Memory B cell (primary cell): Measurements from ENCODE around the gene RIOK3.
A peak's percentile ranks its signal among the peaks of the same experiment; 100 is the strongest.
"Not testable (repeated sequence)": the region's sequence is repeated elsewhere in the genome, so short reads cannot be mapped to it uniquely, and the experiment has no call there.

Experiments
- ATAC-seq: fragments of 150-1000 bp; cut with Tn5 transposase; 2 replicates; pipeline ENCODE4 v1.10.0; 2021; ENCODE audit warnings: low read depth, mild to moderate bottlenecking, moderate library complexity
- DNase-seq, 2 donors: peaks; one replicate each; pipeline ENCODE4 v3.0.0; 2022; ENCODE audit warnings: low spot score in 2 of 2
- H3K27ac Mint-ChIP-seq: one replicate; pipeline ENCODE4 v1.8.0; 2022; ENCODE audit warnings: mild to moderate bottlenecking, moderate library complexity, mixed read lengths
- H3K27me3 Mint-ChIP-seq: one replicate; pipeline ENCODE4 v1.8.0; 2022; ENCODE audit warnings: mixed read lengths
- H3K36me3 Mint-ChIP-seq: one replicate; pipeline ENCODE4 v1.8.0; 2022; ENCODE audit warnings: mild to moderate bottlenecking, mixed read lengths
- H3K4me1 Mint-ChIP-seq: one replicate; pipeline ENCODE4 v1.8.0; 2022; ENCODE audit warnings: mixed read lengths
- H3K4me3 Mint-ChIP-seq: one replicate; pipeline ENCODE4 v1.8.0; 2022; ENCODE audit warnings: mild to moderate bottlenecking, moderate library complexity, mixed read lengths
- H3K9me3 Mint-ChIP-seq: one replicate; pipeline ENCODE4 v1.8.0; 2022; ENCODE audit warnings: mixed read lengths

The RIOK3 gene

DNA sequence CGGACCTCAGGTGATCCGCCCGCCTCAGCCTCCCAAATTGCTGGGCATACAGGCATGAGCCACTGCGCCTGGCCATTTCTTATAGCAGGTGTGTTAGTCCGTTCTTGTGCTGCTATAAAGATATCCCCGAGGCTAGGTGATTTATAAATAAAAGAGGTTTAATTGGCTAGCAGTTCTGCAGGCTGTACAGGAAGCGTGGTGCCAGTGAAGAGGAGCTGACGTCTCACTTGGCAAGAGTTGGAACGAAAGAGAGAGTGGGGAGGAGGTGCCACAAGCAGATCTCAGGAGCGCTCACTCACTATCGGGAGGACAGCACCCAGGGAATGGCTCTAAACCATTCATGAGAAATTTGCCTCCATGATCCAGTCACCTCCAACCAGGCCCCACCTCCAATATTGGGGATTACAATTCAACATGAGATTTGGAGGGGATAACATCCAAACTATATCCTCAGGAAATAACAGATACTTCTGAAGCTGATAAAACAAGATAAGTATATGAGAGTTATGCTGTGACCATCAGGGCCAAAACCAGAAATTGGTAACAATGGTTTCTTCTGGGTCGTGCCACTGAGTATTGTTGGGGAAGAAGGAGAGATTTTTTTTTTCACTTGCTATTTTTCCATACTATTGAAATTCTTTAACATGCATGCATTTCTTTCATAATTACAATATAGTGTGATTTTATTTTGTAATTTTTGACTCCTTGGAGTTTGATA lies 42.8 kb downstream of the RIOK3 start:
- Mint-ChIP-seq H3K27ac (peak overlapping the region; percentile 14), H3K4me1 (peaks cover 28% of the 10 kb centered on the region), H3K27me3 (no peaks in the 10 kb centered on the region), H3K9me3 (no peaks in the 10 kb centered on the region), H3K36me3 (peaks cover 2% of the 10 kb centered on the region), H3K4me3 (peak overlapping the region; percentile 59)
- ATAC-seq (no peak), DNase-seq (no peak)

DNA sequence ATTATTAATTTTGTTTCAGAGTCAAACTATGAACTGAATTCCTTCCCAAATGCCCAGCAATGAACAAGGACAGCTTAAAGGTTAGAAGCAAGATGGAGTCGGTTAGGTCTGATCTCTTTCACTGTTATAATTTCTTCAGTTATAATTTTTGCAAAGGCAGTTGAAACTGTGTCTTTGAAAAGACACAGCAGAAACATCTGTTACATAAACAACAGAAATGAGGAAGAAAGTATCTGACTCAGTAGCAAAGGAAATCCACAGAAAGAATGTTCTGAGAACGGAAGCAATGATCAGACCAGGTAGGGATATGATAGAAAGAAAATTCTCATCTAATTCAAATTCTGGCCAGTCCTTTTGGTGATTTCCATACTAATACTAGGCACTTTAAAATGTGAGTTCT lies 45.0 kb downstream of the RIOK3 start:
- Mint-ChIP-seq H3K4me1 (peaks cover 33% of the 10 kb centered on the region), H3K4me3 (no peak overlapping the region), H3K27ac (peak overlapping the region; percentile 85), H3K27me3 (no peaks in the 10 kb centered on the region), H3K36me3 (peaks cover 2% of the 10 kb centered on the region), H3K9me3 (no peaks in the 10 kb centered on the region)
- DNase-seq, result no peak
- ATAC-seq, result no peak

DNA sequence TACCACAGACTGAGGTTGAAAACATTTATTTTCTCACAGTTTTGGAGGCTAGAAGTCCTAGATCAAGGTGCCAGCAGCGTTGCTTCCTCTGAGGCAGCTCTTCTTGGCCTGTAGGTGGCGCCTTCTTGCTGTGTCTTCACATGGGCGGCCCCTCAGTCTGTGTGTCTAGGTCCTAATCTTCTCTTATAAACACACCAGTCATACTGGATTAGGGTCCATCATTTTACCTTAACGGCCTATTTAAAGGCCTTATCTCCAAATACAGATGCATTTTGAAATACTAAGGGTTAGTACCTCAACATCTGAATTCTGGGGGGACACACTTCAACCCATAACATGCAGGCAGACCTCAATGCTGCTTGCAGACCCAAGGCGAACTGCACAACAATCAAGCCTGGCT lies 45.8 kb downstream of the RIOK3 start:
- DNase-seq (peak; percentile 47 to 54), ATAC-seq (peak; percentile 26)
- Mint-ChIP-seq H3K27me3 (no peaks in the 10 kb centered on the region), H3K36me3 (no peaks in the 10 kb centered on the region), H3K27ac (no peak overlapping the region), H3K4me3 (peak overlapping the region; percentile 50), H3K9me3 (no peaks in the 10 kb centered on the region), H3K4me1 (peaks cover 32% of the 10 kb centered on the region)

DNA sequence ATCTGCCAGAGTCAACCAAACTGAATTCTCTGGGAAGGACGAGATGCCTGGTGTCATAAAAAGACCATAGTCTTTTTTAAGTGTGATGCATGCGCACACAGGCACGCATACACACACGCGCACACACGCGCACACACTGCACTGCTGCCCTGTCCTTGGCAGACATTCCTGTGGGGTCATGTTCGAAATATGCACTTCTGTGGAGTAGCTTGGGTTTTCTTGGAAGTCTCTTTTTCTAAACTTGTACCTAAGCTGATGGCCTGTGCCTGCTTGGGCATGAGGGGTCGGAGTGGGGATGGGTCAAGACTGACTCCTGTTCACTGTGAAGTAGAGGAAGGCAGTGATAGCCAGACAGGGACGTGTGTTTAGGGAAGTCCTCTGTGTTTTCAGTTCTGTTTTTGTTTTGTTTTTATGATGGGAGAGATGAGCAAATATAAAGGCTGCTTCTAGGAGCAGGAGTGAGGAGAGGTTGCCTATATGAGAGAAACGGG lies 46.2 kb downstream of the RIOK3 start:
- ATAC-seq, result no peak
- Mint-ChIP-seq H3K36me3 (no peaks in the 10 kb centered on the region), H3K27me3 (no peaks in the 10 kb centered on the region), H3K4me3 (peak overlapping the region; percentile 50), H3K27ac (peak overlapping the region; percentile 43), H3K4me1 (peaks cover 36% of the 10 kb centered on the region), H3K9me3 (no peaks in the 10 kb centered on the region)
- no peak for DNase-seq

DNA sequence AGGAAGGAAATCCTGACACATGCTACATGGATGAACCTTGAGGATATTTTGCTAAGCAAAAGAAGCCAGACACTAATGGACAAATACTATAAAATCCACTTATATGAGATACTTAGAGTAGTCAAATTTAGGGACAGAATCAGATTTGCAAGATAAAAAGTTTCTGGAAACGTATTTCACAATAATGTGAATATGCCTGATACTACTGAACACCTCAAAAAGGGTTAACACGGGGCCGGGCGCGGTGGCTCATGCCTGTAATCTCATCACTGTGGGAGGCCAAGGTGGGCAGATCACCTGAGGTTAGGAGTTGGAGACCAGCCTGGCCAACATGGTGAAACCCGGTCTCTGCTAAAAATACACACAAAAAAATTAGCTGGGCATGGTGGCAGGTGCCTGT lies 48.5 kb downstream of the RIOK3 start:
- DNase-seq (no peak), ATAC-seq (no peak)
- H3K4me1 Mint-ChIP-seq, result peaks cover 39% of the 10 kb centered on the region

DNA sequence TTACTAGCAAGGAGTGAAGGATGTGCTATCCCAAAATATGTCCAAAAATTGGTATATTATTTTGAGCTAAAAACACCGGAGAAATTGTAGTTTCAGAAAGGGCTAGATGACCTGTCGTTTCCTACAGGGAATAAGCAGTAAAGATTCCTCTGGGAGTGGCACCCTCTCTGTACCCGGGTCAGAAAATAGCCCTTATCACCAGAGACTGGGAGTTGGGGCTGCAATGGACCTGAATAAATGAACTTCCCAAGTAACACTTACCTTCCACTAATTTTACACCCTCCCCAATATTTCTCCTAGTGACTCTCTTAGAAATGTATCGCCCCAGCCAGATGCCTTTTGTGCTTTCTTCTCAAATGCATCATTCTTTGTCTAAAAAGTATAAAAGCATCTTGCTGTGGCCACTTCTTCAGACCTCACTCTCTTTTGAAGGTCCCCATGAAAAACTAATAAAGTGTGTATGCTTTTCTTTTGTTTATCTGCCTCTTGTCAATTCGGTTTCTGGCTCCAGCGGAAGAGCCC lies 49.5 kb downstream of the RIOK3 start:
- H3K36me3 Mint-ChIP-seq, result peaks cover 6% of the 10 kb centered on the region
- H3K27ac Mint-ChIP-seq, result peak overlapping the region; percentile 89
- no peaks in the 10 kb centered on the region for H3K27me3 Mint-ChIP-seq
- ATAC-seq (no peak), DNase-seq (no peak)
- H3K9me3 Mint-ChIP-seq, result no peaks in the 10 kb centered on the region
- H3K4me3 Mint-ChIP-seq, result peak overlapping the region; percentile 94
- H3K4me1 Mint-ChIP-seq, result peaks cover 40% of the 10 kb centered on the region

More for the DNA sequence above, 48.5 kb downstream of the RIOK3 start:
- no peak overlapping the region for H3K27ac Mint-ChIP-seq
- H3K9me3 Mint-ChIP-seq, result no peaks in the 10 kb centered on the region
- no peaks in the 10 kb centered on the region for H3K27me3 Mint-ChIP-seq
- H3K36me3 Mint-ChIP-seq, result peaks cover 3% of the 10 kb centered on the region
- no peak overlapping the region for H3K4me3 Mint-ChIP-seq

DNA sequence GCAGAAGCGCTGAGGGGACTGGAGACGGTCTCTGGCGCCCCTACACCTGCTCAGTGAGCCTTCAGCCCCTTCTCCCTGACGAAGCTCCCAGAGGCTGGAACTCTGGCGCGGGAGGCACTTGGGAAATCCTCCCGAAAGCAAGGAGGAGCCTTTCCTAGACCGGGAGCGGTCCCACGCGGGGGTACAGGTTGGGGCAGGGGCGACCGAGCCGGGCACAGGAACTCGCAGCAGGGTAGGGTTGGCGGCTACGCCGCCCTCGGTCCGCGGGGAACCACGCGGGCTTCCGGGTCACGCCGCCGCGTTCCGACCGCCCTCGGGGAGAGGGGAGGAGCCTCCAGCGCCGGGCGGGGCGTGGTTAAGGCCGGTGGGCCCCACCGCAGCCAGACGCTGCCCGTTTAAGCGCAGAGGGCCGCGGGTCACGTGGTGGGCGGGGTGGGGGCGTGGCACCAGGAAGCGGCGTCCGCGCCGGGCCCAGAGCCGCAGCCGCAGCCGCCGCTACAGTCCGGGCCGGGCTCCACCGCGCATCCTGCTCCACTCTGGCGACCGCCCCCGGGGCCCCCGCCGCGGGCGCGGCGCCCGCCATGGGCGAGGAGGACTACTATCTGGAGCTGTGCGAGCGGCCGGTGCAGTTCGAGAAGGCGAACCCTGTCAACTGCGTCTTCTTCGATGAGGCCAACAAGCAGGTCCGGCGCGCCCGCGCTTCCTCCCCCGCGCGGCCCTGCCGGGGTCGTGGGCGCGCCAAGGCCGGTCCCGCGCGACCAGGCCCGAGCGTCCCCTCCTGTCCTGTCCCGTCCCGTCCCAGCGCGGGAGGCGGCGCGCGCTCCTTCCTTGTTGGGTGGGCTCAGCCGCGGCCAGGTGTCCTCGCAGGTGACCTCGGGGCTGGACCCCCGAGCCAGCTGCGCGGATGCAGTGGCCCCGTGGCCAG lies 50.2 kb downstream of the RIOK3 start, which contains the start of gene RMC1:
TSS of gene RMC1 (plus strand) at position 474 of the 925 bp plus-strand sequence. CDS start at position 582, 108 bp downstream.
- Mint-ChIP-seq H3K27ac (peak within 1 kb of the TSS; percentile 94), H3K4me1 (peaks cover 37% of the 10 kb centered on the region), H3K4me3 (peak within 1 kb of the TSS; percentile 94), H3K27me3 (no peaks in the 10 kb centered on the region), H3K36me3 (peaks cover 6% of the 10 kb centered on the region), H3K9me3 (no peaks in the 10 kb centered on the region)
- DNase-seq (peak; percentile 98 to 99), ATAC-seq (peak; percentile 86)

DNA sequence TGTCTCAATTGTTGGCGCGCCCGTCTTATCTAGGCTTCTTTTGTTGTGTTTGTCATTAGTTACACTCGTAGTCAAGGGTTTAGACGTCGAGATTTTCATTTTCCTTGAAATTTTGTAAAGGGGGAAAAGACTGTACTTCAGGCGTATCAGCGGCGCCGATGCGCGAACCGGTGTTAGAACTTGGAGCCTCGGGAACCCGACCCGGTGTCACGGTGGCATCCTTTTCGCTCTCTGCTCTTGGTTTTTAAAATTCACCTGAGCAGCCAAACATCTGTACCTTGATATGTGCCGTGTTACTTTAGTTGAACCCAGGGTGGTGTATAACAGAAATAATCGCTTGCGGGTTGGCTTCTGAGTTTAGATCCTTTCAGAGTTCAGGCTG lies 50.9 kb downstream of the RIOK3 start:
- DNase-seq (no peak), ATAC-seq (no peak)
- no peaks in the 10 kb centered on the region for H3K9me3 Mint-ChIP-seq
- peak overlapping the region; percentile 94 for H3K27ac Mint-ChIP-seq
- peaks cover 34% of the 10 kb centered on the region for H3K4me1 Mint-ChIP-seq
- no peaks in the 10 kb centered on the region for H3K27me3 Mint-ChIP-seq
- peak overlapping the region; percentile 94 for H3K4me3 Mint-ChIP-seq
- H3K36me3 Mint-ChIP-seq, result peaks cover 6% of the 10 kb centered on the region

DNA sequence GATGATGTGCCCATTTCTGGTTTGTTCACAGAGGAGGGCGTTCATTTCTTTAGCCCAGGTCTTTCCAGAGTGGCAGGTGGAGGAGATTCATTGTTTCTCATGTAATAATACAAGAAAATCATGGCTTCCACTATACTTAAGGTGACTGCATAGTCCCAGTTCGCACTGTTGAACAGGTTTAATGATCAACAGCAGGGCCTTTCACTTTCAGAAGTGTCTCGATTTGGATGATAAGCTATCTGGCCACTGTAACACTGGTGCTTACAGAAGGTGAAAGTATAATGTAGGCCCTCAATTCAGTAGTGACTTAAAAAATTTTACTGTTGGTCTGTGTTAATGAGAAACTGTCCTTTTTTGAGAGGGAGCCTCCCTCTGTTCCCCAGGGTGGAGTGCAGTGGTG lies 51.6 kb downstream of the RIOK3 start:
- Mint-ChIP-seq H3K27ac (peak overlapping the region; percentile 94), H3K36me3 (peaks cover 6% of the 10 kb centered on the region), H3K27me3 (no peaks in the 10 kb centered on the region), H3K9me3 (no peaks in the 10 kb centered on the region), H3K4me1 (peaks cover 29% of the 10 kb centered on the region), H3K4me3 (peak overlapping the region; percentile 94)
- peak; percentile 23 for ATAC-seq
- DNase-seq, result no peak

DNA sequence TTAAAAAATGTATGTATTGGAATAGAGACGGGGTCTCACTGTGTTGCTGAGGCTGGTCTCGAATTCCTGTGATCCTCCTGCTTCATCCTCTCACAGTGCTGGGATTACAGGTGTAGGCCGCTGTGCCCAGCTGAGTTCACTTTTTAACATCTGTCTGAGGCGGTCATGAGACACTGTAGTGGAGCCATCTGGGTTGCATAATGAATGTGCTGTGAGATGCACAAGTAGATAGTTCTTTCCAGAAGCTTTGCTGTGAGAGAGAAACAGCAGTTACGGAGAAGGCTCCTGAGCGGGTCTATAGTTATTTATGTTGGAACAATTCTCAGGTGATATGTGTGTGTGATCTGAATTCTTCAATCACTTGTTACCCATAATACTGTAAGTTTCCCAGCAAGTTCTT lies 53.3 kb downstream of the RIOK3 start:
- no peaks in the 10 kb centered on the region for H3K9me3 Mint-ChIP-seq
- no peaks in the 10 kb centered on the region for H3K27me3 Mint-ChIP-seq
- no peak for ATAC-seq
- H3K4me1 Mint-ChIP-seq, result peaks cover 28% of the 10 kb centered on the region
- no peak overlapping the region for H3K4me3 Mint-ChIP-seq
- no peak for DNase-seq
- H3K36me3 Mint-ChIP-seq, result peaks cover 15% of the 10 kb centered on the region
- no peak overlapping the region for H3K27ac Mint-ChIP-seq

DNA sequence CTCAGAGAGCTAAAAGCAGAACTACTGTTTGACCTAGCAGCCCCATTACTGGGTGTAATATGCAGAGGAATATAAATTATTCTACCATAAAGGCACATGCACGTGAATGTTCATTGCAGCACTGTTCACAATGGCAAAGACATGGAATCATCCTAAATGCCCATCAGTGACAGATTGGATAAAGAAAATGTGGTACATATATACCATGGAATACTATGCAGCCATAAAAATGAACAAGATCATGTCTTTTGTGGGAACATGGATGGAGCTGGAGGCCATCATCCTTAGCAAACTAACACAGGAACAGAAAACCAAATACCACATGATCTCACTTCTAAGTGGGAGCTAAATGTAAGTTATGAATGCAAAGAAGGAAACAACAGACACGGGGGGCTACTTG lies 57.8 kb downstream of the RIOK3 start:
- not testable (repeated sequence) for H3K27ac Mint-ChIP-seq, H3K4me3 Mint-ChIP-seq, H3K9me3 Mint-ChIP-seq, ATAC-seq, DNase-seq, H3K27me3 Mint-ChIP-seq
- peaks cover 22% of the 10 kb centered on the region for H3K36me3 Mint-ChIP-seq
- H3K4me1 Mint-ChIP-seq, result peaks cover 27% of the 10 kb centered on the region

DNA sequence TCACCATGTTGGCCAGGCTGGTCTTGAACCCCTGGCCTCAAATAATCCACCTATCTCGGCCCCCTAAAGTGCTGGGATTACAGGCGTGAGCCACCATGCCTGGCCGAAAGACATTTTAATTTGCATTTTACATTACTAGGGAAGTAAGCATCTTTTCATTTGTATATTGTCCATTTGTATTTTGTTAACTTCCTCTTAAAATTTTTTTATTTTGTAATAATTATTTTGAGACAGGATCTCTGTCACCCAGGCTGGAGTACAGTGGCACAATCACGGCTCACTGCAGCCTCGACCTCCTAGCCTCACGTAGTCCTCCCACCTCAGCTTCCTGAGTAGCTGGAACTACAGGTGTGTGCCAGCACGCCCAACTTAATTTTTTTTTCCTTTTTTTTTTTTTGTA lies 59.1 kb downstream of the RIOK3 start:
- H3K36me3 Mint-ChIP-seq, result peaks cover 23% of the 10 kb centered on the region
- not testable (repeated sequence) for H3K4me3 Mint-ChIP-seq, H3K9me3 Mint-ChIP-seq, DNase-seq, H3K27me3 Mint-ChIP-seq
- ATAC-seq, result peak; percentile 39
- H3K4me1 Mint-ChIP-seq, result peaks cover 29% of the 10 kb centered on the region
- H3K27ac Mint-ChIP-seq, result peak overlapping the region; percentile 75

DNA sequence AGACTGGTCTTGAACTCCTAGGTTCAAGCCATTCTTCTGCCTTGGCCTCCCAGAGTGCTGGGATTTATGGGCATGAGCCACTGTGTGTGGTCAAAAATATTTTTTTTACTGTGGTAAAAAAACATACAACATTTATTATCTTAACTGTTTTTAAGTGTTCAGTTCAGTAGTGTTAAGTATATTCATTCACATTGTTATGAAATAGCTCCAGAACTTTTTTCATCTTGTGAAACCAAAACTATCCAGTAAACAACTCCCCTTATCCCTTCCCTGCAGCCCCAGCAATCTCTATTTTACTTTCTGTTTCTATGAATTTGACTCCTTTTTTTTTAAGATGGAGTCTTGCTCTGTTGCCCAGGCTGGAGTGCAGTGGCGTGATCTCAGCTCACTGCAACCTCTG lies 59.6 kb downstream of the RIOK3 start:
- peaks cover 23% of the 10 kb centered on the region for H3K36me3 Mint-ChIP-seq
- H3K9me3 Mint-ChIP-seq, result no peaks in the 10 kb centered on the region
- ATAC-seq (peak; percentile 32), DNase-seq (no peak)
- H3K27ac Mint-ChIP-seq, result peak overlapping the region; percentile 75
- peak overlapping the region; percentile 40 for H3K4me3 Mint-ChIP-seq
- H3K27me3 Mint-ChIP-seq, result no peaks in the 10 kb centered on the region
- peaks cover 27% of the 10 kb centered on the region for H3K4me1 Mint-ChIP-seq
